H1 (cell line): ENCODE data around the gene WDR53. TPM values are rescaled to one million over a fixed set of nuclear protein-coding genes. Genes with fewer than 3 reads are reported as not detected.

ENCODE experiments used
- CTCF ChIA-PET: fragments of 300-600 bp; sonication (Branson Sonifier 250); formaldehyde crosslinking; loops from one replicate; lab custom pipeline; 2021; ENCODE audit not compliant: partially characterized antibody; lab: Charles Lee
- POLR2A ChIA-PET: fragments of 300-600 bp; sonication (Branson Sonifier 250); formaldehyde crosslinking; loops from one replicate; lab custom pipeline; 2021; ENCODE audit warnings: inconsistent platforms; ENCODE audit not compliant: partially characterized antibody; lab: Charles Lee
- DNase-seq, 2 experiments: peaks; one replicate each; pipeline versions ENCODE4 v3.0.0 to v3.0.0-alpha.2; 2010 to 2022; ENCODE audit warnings: low spot score in 2 of 2, low read depth in 1 of 2, mixed read lengths in 1 of 2
- FAIRE-seq: peaks from 2 replicates; lab custom pipeline; 2011; peaks lifted over from hg19 to GRCh38; lab: Jason Lieb, UNC
- H2AFZ ChIP-seq: 2 replicates; pipeline ENCODE4 v1.8.1; 2012; ENCODE audit warnings: low read length, inconsistent platforms
- H2AK5ac ChIP-seq: 2 replicates; pipeline ENCODE4 v1.6.1; 2013; ENCODE audit warnings: low read depth, low read length
- H2BK120ac ChIP-seq: replicated peaks from 2 replicates; pipeline ENCODE3; 2013; ENCODE audit warnings: low read depth, low read length, inconsistent platforms
- H2BK12ac ChIP-seq: 2 replicates; pipeline ENCODE4 v1.6.1; 2013; ENCODE audit warnings: low read depth, low read length
- H2BK15ac ChIP-seq: 2 replicates; pipeline ENCODE4 v1.6.1; 2013; ENCODE audit warnings: low read length
- H2BK20ac ChIP-seq: 2 replicates; pipeline ENCODE4 v1.6.1; 2013; ENCODE audit warnings: low read length
- H2BK5ac ChIP-seq: 2 replicates; pipeline ENCODE4 v1.6.1; 2013; ENCODE audit warnings: low read depth, low read length
- H3K14ac ChIP-seq: 2 replicates; pipeline ENCODE4 v1.6.1; 2013; ENCODE audit warnings: inconsistent platforms; ENCODE audit not compliant: insufficient read length
- H3K18ac ChIP-seq: 2 replicates; pipeline ENCODE4 v1.6.1; 2013; ENCODE audit warnings: low read length; ENCODE audit errors: extremely low read depth
- H3K23ac ChIP-seq: 2 replicates; pipeline ENCODE4 v1.6.1; 2013; ENCODE audit warnings: inconsistent platforms; ENCODE audit not compliant: insufficient read length
- H3K23me2 ChIP-seq: 2 replicates; pipeline ENCODE4 v1.6.1; 2013; ENCODE audit warnings: low read depth, low read length
- H3K27ac ChIP-seq: 2 replicates; pipeline ENCODE4 v1.6.1; 2011; ENCODE audit warnings: low read depth, low read length, inconsistent platforms
- H3K27me3 ChIP-seq, 4 experiments: replicated peaks in 1 of 4; 1 replicate in 1 of 4; 2 replicates in 3 of 4; pipeline versions ENCODE4 v1.6.1 to v1.8.1; 2011 to 2013; ENCODE audit warnings: low read length in 3 of 4, mild to moderate bottlenecking in 3 of 4, inconsistent platforms in 2 of 4, mixed read lengths in 2 of 4, moderate library complexity in 1 of 4; ENCODE audit not compliant: control insufficient read depth in 3 of 4, insufficient read depth in 3 of 4; ENCODE audit errors: extremely low read depth in 1 of 4
- H3K36me3 ChIP-seq, 4 experiments: 2 replicates each; pipeline versions ENCODE4 v1.6.1 to v1.8.1; 2011 to 2013; ENCODE audit warnings: mild to moderate bottlenecking in 4 of 4, low read length in 3 of 4, moderate library complexity in 2 of 4, control low read depth in 1 of 4, inconsistent platforms in 1 of 4; ENCODE audit not compliant: insufficient read depth in 4 of 4, control insufficient read depth in 2 of 4
- H3K4ac ChIP-seq: replicated peaks from 2 replicates; pipeline ENCODE3; 2013; ENCODE audit warnings: low read length, low read depth, mixed read lengths, inconsistent platforms; ENCODE audit not compliant: insufficient read length
- H3K4me1 ChIP-seq, 4 experiments: replicated peaks in 1 of 4; 1 replicate in 1 of 4; 2 replicates in 3 of 4; pipeline versions ENCODE4 v1.6.1 to v1.8.1; 2011 to 2013; ENCODE audit warnings: low read length in 3 of 4, inconsistent platforms in 2 of 4, mixed read lengths in 1 of 4; ENCODE audit not compliant: insufficient read depth in 4 of 4, control insufficient read depth in 3 of 4
- H3K4me2 ChIP-seq, 2 experiments: 2 replicates each; pipeline versions ENCODE4 v1.6.1 to v1.8.1; 2011 to 2013; ENCODE audit warnings: low read depth in 2 of 2, low read length in 2 of 2, control low read depth in 1 of 2, inconsistent platforms in 1 of 2, mild to moderate bottlenecking in 1 of 2; ENCODE audit not compliant: insufficient read depth in 1 of 2
- H3K4me3 ChIP-seq, 4 experiments: fragments of 200-600, 300-600 bp in 1 of 4; sonication (generic), shearing (Covaris generic), sonication (Bioruptor Twin) in 1 of 4; 2 replicates each; pipeline versions ENCODE4 v1.5.1 to v1.8.1; 2011 to 2016; ENCODE audit warnings: low read length in 4 of 4, low read depth in 3 of 4, control low read depth in 2 of 4, inconsistent platforms in 2 of 4, mild to moderate bottlenecking in 2 of 4, mixed read lengths in 1 of 4, moderate library complexity in 1 of 4; ENCODE audit not compliant: insufficient read depth in 2 of 4; ENCODE audit errors: extremely low read depth in 1 of 4
- H3K56ac ChIP-seq: replicated peaks from 2 replicates; pipeline ENCODE3; 2013; ENCODE audit warnings: low read depth, mild to moderate bottlenecking, mixed read lengths, low read length, inconsistent platforms; ENCODE audit not compliant: insufficient read length
- H3K79me1 ChIP-seq: 2 replicates; pipeline ENCODE4 v1.6.1; 2013; ENCODE audit warnings: low read depth, low read length, control low read depth
- H3K79me2 ChIP-seq, 2 experiments: 2 replicates each; pipeline versions ENCODE4 v1.6.1 to v1.8.1; 2012 to 2013; ENCODE audit warnings: low read length in 2 of 2, mild to moderate bottlenecking in 2 of 2, inconsistent platforms in 1 of 2; ENCODE audit not compliant: insufficient read depth in 2 of 2, control insufficient read depth in 1 of 2
- H3K9ac ChIP-seq, 4 experiments: replicated peaks in 1 of 4; 1 replicate in 1 of 4; 2 replicates in 3 of 4; pipeline versions ENCODE4 v1.6.1 to v1.8.1; 2011 to 2013; ENCODE audit warnings: low read depth in 3 of 4, low read length in 3 of 4, control low read depth in 2 of 4, mild to moderate bottlenecking in 2 of 4, moderate library complexity in 2 of 4, inconsistent platforms in 1 of 4; ENCODE audit errors: extremely low read depth in 1 of 4
- H3K9me3 ChIP-seq, 2 experiments: 2 replicates each; pipeline versions ENCODE4 v1.6.1 to v1.8.1; 2012 to 2013; ENCODE audit warnings: mild to moderate bottlenecking in 2 of 2, moderate library complexity in 2 of 2, control low read depth in 1 of 2, inconsistent platforms in 1 of 2, low read depth in 1 of 2, low read length in 1 of 2, mixed read lengths in 1 of 2; ENCODE audit not compliant: insufficient read depth in 2 of 2
- H4K20me1 ChIP-seq, 2 experiments: replicated peaks in 1 of 2; 2 replicates each; pipeline versions ENCODE3 to v1.8.1; 2011 to 2013; ENCODE audit warnings: inconsistent platforms in 2 of 2, low read length in 2 of 2, mild to moderate bottlenecking in 1 of 2; ENCODE audit not compliant: insufficient read depth in 2 of 2, control insufficient read depth in 1 of 2
- H4K5ac ChIP-seq: 2 replicates; pipeline ENCODE4 v1.6.1; 2013; ENCODE audit warnings: low read length, low read depth, mixed read lengths, inconsistent platforms; ENCODE audit not compliant: insufficient read length
- H4K8ac ChIP-seq: 2 replicates; pipeline ENCODE4 v1.8.0; 2013; ENCODE audit warnings: mild to moderate bottlenecking, moderate library complexity, low read length, inconsistent platforms; ENCODE audit not compliant: insufficient read depth; ENCODE audit errors: extremely low read depth
- H4K91ac ChIP-seq: replicated peaks from 2 replicates; pipeline ENCODE3; 2013; ENCODE audit warnings: low read length, mixed read lengths, inconsistent platforms; ENCODE audit not compliant: insufficient read length
- POLR2A ChIP-seq, 2 experiments: IDR thresholded peaks; 1 replicate in 1 of 2; 2 replicates in 1 of 2; pipeline ENCODE4 v1.6.1; 2011; ENCODE audit warnings: low read depth in 2 of 2, low read length in 2 of 2, mild to moderate bottlenecking in 2 of 2; ENCODE audit errors: control extremely low read depth in 1 of 2
- RNF2 ChIP-seq: fragments of 200-900, 300-1000 bp; sonication (generic); IDR thresholded peaks from 2 replicates; pipeline ENCODE4 v1.7.1; 2016; ENCODE audit warnings: borderline replicate concordance, low read depth, mild to moderate bottlenecking, antibody characterized with exemption, low read length; ENCODE audit not compliant: poor library complexity, severe bottlenecking; ENCODE audit errors: missing control alignments
- TAF7 ChIP-seq: optimal IDR thresholded peaks from 2 replicates; pipeline ENCODE3; 2011; ENCODE audit warnings: low read depth, mild to moderate bottlenecking, inconsistent platforms, low read length, moderate library complexity, borderline replicate concordance
- TBP ChIP-seq: IDR thresholded peaks from 2 replicates; pipeline ENCODE4 v1.6.1; 2011; ENCODE audit warnings: low read depth, low read length, improper control_type of control experiment
- WGBS, 2 experiments: shearing (Covaris generic) in 1 of 2; methylation state at CpG; one replicate each; pipeline versions ENCODE4 v1.1.6 to v1.1.7; 2013 to 2015; ENCODE audit warnings: low lambda C conversion rate in 2 of 2, mixed read lengths in 2 of 2, inconsistent platforms in 1 of 2, low coverage in 1 of 2, missing lambda C conversion rate in 1 of 2; ENCODE audit not compliant: insufficient replicate concordance in 2 of 2, insufficient coverage in 1 of 2, insufficient read length in 1 of 2; ENCODE audit errors: extremely low coverage in 1 of 2, missing lambda C conversion rate in 1 of 2; 5-methylcytosine and 5-hydroxymethylcytosine counted together
- polyA plus RNA-seq, 7 experiments: library from polyadenylated mRNA; depleted of rRNA in 3 of 7; stranded (reverse) in 5 of 7; unstranded in 2 of 7; fragments of >200 nt in 5 of 7; fragments of 200-250 nt in 2 of 7; gene quantifications; 1 replicate in 5 of 7; 2 replicates in 1 of 7; 4 replicates in 1 of 7; pipeline versions ENCODE4 v1.2.1 to v1.2.3, GENCODE V29; 2011 to 2013; ENCODE audit warnings: missing spikeins in 2 of 7, mixed read lengths in 2 of 7
- total RNA-seq: library from RNA; stranded (reverse); fragmentation: NEBNext Ultra II Directional; extraction: Animal tissue kit (Norgen Biotek cat#: 25700); gene quantifications from 2 replicates; pipeline ENCODE4 v1.2.1, GENCODE V29; 2021
- TF ChIP-seq, protein P1 (sequence below): IDR thresholded peaks from 2 replicates; pipeline ENCODE4 v1.6.1; 2012; ENCODE audit warnings: inconsistent platforms
- TF ChIP-seq, protein P2 (sequence below): IDR thresholded peaks from 2 replicates; pipeline ENCODE4 v1.6.1; 2011; ENCODE audit warnings: low read length, improper control_type of control experiment

WDR53 gene
- total and polyA plus RNA-seq, 2 of the 8 experiments (the other 6 are each of a cell fraction or from before 2014, with no cell fraction given) = 7.4 to 18.8 TPM

DNA sequence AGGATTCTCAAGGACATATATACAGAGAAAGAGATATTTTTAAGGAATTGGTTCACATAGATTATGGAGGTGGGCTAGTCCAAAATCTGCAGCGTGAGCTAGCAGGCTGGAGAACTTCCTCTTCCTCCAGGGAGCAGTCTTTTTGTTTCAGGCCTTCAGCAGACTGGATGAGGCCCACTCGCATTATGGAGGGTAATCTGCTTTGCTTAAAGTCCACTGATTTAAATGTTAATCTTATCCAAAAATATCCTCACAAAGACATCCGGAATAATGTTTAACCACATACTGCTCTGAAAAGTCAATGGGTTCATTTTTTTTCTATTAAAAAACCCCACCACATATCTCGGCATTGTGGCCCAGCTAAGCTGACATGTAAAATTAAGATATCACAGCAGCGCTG lies 48.9 kb upstream of the WDR53 start:
- Histone ChIP-seq H3K56ac (no peak overlapping the region), H4K20me1 (no peaks in the 10 kb centered on the region), H3K14ac (no peak overlapping the region), H2BK15ac (no peak overlapping the region), H2BK12ac (no peak overlapping the region), H3K4me2 (no peak overlapping the region), H3K36me3 (no peaks in the 10 kb centered on the region), H3K9me3 (no peaks in the 10 kb centered on the region), H3K9ac (no peak overlapping the region), H4K91ac (no peak overlapping the region), H3K4ac (peak overlapping the region; percentile 65), H2BK20ac (no peak overlapping the region), H2AFZ (0 out of 2 replicates have a peak overlapping the region, but pooled peaks have one; percentile 50), H3K18ac (no peak overlapping the region), H3K79me1 (no peaks in the 10 kb centered on the region), H2BK120ac (no peak overlapping the region), H4K5ac (no peak overlapping the region), H4K8ac (no peak overlapping the region), H3K23ac (no peak overlapping the region), H3K27me3 (no peaks in the 10 kb centered on the region), H2BK5ac (no peak overlapping the region), H3K79me2 (no peaks in the 10 kb centered on the region), H2AK5ac (no peak overlapping the region), H3K4me1 (peaks cover 0 to 5% (median 5%) of the 10 kb centered on the region in 4 experiments; a peak in 4 of 7 replicates), H3K4me3 (no peak overlapping the region), H3K23me2 (no peaks in the 10 kb centered on the region), H3K27ac (no peak overlapping the region)
- CTCF ChIA-PET = interaction anchor here (0.9 to 1.2 kb wide), 3 partner anchors 36 to 88 kb away, joined by 3 to 4 read pairs (median 3); no protein-coding TSS in a partner anchor
- no peak for FAIRE-seq
- DNase-seq = no peak
- WGBS, 2 experiments = 87% methylated on average over 5 of the region's 5 CpGs; no CpG with 5 or more reads in 1 of the 2 experiments
- POLR2A ChIA-PET = interaction anchor here (1.3 kb wide), 1 partner anchor 15 kb away, joined by 4 read pairs; no protein-coding TSS in a partner anchor
- TF ChIP-seq TAF7 = no peak
- no peak for TF ChIP-seq POLR2A (IDR thresholded peaks at IDR 0.05; ENCODE audit: control extremely low read depth in 1 of 2, low read depth in 2 of 2, low read length in 2 of 2)
- TF ChIP-seq, protein P1, sequence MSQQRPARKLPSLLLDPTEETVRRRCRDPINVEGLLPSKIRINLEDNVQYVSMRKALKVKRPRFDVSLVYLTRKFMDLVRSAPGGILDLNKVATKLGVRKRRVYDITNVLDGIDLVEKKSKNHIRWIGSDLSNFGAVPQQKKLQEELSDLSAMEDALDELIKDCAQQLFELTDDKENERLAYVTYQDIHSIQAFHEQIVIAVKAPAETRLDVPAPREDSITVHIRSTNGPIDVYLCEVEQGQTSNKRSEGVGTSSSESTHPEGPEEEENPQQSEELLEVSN = no peak
- TF ChIP-seq, protein P2, sequence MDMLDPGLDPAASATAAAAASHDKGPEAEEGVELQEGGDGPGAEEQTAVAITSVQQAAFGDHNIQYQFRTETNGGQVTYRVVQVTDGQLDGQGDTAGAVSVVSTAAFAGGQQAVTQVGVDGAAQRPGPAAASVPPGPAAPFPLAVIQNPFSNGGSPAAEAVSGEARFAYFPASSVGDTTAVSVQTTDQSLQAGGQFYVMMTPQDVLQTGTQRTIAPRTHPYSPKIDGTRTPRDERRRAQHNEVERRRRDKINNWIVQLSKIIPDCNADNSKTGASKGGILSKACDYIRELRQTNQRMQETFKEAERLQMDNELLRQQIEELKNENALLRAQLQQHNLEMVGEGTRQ = no peak
- TF ChIP-seq RNF2 = no peak
- no peak for TF ChIP-seq TBP
